Fibroblast of the aortic adventitia (primary cell): ENCODE measurements around the gene CLRN1. TPM values are rescaled to one million over a fixed set of nuclear protein-coding genes. Genes with fewer than 3 reads are reported as not detected.
A peak's percentile ranks its signal among the peaks of the same experiment; 100 is the strongest.

Experiments
- DNase-seq: peaks from one replicate; pipeline ENCODE4 v3.0.0-alpha.2; 2010; ENCODE audit warnings: low read depth
- H3K4me3 ChIP-seq: 2 replicates; pipeline ENCODE4 v1.5.1; 2011; ENCODE audit warnings: low read depth, mild to moderate bottlenecking, control low read depth, low read length, moderate library complexity
- CTCF ChIP-seq: IDR thresholded peaks from 2 replicates; pipeline ENCODE4 v1.5.1; 2011; ENCODE audit warnings: mild to moderate bottlenecking, low read length, control low read depth, inconsistent platforms; ENCODE audit not compliant: insufficient read depth
- total RNA-seq: library from RNA; depleted of rRNA; stranded (reverse); fragments of >200 nt; gene quantifications from 2 replicates; pipeline ENCODE4 v1.2.3, GENCODE V29; 2012; ENCODE audit warnings: low replicate concordance

The CLRN1 gene
- not detected in 2 replicates for total RNA-seq

- no peak within 1 kb of the TSS for H3K4me3 ChIP-seq
- TF ChIP-seq CTCF = no peak
- no peak for DNase-seq
Observed at GRCh38 chr3:150972366-150973071, at the start of gene CLRN1. Gene CLRN1 (minus strand): TSS chr3:150972727. CDS start chr3:150972708, 19 bp downstream.

- peak; percentile 33 for DNase-seq
- TF ChIP-seq CTCF = no peak
Observed at GRCh38 chr3:151016478-151016795, 43.9 kb upstream of the CLRN1 start.

GRCh38 chr3:151015767-151016477 lies 43.4 kb upstream of the CLRN1 start:
- no peak for TF ChIP-seq CTCF
- no peak overlapping the region for H3K4me3 ChIP-seq

More at GRCh38 chr3:151016478-151016795, 43.9 kb upstream of the CLRN1 start:
- no peak overlapping the region for H3K4me3 ChIP-seq

GRCh38 chr3:151015181-151015580 lies 42.7 kb upstream of the CLRN1 start:
- H3K4me3 ChIP-seq = no peak overlapping the region
- DNase-seq = no peak
- TF ChIP-seq CTCF = no peak

More at GRCh38 chr3:151015767-151016477, 43.4 kb upstream of the CLRN1 start:
- peak; percentile 50 for DNase-seq

- H3K4me3 ChIP-seq = no peak overlapping the region
- no peak for DNase-seq
- no peak for TF ChIP-seq CTCF
Observed at GRCh38 chr3:151014501-151015018, 42.0 kb upstream of the CLRN1 start.

GRCh38 chr3:151012753-151013152 lies 40.2 kb upstream of the CLRN1 start:
- DNase-seq = no peak
- no peak for TF ChIP-seq CTCF
- H3K4me3 ChIP-seq = no peak overlapping the region
